AG04450 (cell line): ENCODE results near the gene PRKAG2. TPM values are rescaled to one million over a fixed set of nuclear protein-coding genes. Genes with fewer than 3 reads are reported as not detected.

Experiments
- CTCF ChIA-PET: fragments of 300-600, 350-600 bp; formaldehyde crosslinking; extraction: SDS; loops from one replicate; lab custom pipeline; 2022; ENCODE audit warnings: antibody characterized with exemption, inconsistent platforms; lab: Charles Lee
- POLR2A ChIA-PET: fragments of 350-600 bp; formaldehyde crosslinking; extraction: SDS; loops from one replicate; lab custom pipeline; 2021; ENCODE audit warnings: antibody characterized with exemption, inconsistent platforms; lab: Yijun Ruan, JAX
- DNase-seq: peaks from one replicate; pipeline ENCODE4 v3.0.0-alpha.2; 2011; ENCODE audit warnings: low read depth, low spot score
- H3K27ac ChIP-seq: one replicate; pipeline ENCODE4 v1.5.1; 2012; ENCODE audit warnings: low read depth, low read length, control low read depth
- H3K27me3 ChIP-seq: one replicate; pipeline ENCODE4 v1.6.0; 2012; ENCODE audit warnings: low read length; ENCODE audit not compliant: control insufficient read depth, insufficient read depth
- H3K4me3 ChIP-seq: 2 replicates; pipeline ENCODE4 v1.5.1; 2011; ENCODE audit warnings: mild to moderate bottlenecking, low read depth, low read length, control low read depth
- H3K9me3 ChIP-seq: 2 replicates; pipeline ENCODE4 v1.5.1; 2012; ENCODE audit warnings: low read length; ENCODE audit not compliant: control insufficient read depth, insufficient read depth
- polyA plus RNA-seq: library from polyadenylated mRNA; depleted of rRNA; stranded (reverse); fragments of >200 nt; gene quantifications from 2 replicates; pipeline ENCODE4 v1.2.3, GENCODE V29; 2011
- TF ChIP-seq, protein P1 (sequence below): IDR thresholded peaks from 2 replicates; pipeline ENCODE4 v1.5.1; 2011; ENCODE audit warnings: low read depth, low read length, control low read depth, inconsistent platforms

Gene PRKAG2
- polyA plus RNA-seq, 1 experiment: 45.0 TPM

DNA sequence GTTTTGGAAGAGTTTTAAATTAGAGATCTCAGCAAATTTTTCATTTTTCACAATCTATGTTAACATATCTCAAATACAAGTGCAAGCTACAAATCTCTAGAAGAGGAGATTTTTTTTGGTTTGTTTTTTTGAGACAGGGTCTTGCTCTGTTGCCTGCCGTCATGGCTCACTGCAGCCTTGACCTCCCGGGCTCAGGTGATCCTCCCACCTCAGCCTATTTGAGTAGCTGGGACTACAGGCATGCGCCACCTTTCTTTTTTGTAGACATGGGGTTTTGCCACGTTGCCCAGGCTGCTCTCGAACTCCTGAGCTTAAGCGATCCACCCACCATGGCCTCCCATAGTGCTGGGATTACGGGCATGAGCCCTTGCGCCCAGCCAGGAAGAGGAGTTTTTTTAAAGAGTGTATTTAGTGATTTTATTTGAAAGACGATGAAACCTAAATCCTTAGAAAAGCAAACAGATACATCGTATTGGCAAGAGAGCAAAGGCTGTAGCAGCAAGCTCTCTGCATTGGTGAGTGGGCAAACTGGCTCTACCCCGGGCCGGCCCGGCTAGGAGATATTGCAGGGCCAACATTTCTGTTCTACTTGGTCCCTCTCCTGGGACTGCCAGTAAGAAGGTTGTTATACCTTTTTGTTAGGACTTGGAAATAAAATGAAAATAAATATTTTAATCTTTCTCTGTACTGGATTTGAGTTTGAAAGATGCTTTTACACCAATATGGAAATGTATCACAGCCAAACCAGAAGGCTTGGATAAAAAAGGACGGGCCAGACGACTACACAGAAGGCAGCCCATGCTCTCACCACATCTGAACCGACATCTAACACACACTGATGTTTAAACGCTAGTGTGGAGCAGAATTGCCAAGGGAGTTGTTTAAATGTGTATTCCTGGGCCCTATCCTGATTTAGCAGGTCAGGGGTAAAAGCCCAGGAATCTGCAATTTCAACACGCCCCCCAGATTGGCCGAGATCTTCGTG lies 307.7 kb downstream of the PRKAG2 start:
- TF ChIP-seq, protein P1, sequence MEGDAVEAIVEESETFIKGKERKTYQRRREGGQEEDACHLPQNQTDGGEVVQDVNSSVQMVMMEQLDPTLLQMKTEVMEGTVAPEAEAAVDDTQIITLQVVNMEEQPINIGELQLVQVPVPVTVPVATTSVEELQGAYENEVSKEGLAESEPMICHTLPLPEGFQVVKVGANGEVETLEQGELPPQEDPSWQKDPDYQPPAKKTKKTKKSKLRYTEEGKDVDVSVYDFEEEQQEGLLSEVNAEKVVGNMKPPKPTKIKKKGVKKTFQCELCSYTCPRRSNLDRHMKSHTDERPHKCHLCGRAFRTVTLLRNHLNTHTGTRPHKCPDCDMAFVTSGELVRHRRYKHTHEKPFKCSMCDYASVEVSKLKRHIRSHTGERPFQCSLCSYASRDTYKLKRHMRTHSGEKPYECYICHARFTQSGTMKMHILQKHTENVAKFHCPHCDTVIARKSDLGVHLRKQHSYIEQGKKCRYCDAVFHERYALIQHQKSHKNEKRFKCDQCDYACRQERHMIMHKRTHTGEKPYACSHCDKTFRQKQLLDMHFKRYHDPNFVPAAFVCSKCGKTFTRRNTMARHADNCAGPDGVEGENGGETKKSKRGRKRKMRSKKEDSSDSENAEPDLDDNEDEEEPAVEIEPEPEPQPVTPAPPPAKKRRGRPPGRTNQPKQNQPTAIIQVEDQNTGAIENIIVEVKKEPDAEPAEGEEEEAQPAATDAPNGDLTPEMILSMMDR: no peak
- Histone ChIP-seq H3K4me3 (no peak overlapping the region), H3K9me3 (no peaks in the 10 kb centered on the region), H3K27ac (no peak overlapping the region), H3K27me3 (no peaks in the 10 kb centered on the region)
- CTCF ChIA-PET: interaction anchor here (0.7 to 2.2 kb wide), 7 partner anchors 12 to 214 kb away, joined by 3 to 15 read pairs (median 3); no protein-coding TSS in a partner anchor
- POLR2A ChIA-PET: no interaction called here
- DNase-seq: no peak

DNA sequence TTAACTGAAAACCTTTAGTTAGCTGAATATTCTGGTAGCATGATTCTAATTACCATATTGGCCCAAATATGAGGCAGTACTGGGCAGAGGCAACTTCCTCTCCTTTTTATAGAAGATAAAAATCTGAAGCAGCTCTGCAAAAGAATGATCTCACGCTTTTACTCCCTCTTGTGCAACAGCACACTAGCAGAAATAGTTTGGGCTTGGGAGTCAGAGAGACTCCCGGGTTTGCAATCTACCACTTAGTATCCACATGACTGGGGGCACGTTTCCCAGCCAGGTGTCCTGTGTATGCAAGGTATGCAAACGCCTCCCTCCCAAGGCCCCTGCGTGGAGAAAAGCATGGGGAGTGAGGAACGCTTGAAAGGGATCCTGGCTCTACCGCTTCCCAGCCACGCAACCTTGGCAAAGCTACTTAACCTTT lies 310.0 kb downstream of the PRKAG2 start:
- CTCF ChIA-PET: interaction anchor here (1.1 to 2.0 kb wide), 5 partner anchors 64 to 252 kb away, joined by 3 to 11 read pairs (median 3); no protein-coding TSS in a partner anchor
- no peak for DNase-seq
- H3K27ac ChIP-seq: peak overlapping the region; percentile 13
- H3K4me3 ChIP-seq: no peak overlapping the region
- H3K9me3 ChIP-seq: no peaks in the 10 kb centered on the region
- no peaks in the 10 kb centered on the region for H3K27me3 ChIP-seq
- POLR2A ChIA-PET: no interaction called here
- TF ChIP-seq, protein P1: no peak

DNA sequence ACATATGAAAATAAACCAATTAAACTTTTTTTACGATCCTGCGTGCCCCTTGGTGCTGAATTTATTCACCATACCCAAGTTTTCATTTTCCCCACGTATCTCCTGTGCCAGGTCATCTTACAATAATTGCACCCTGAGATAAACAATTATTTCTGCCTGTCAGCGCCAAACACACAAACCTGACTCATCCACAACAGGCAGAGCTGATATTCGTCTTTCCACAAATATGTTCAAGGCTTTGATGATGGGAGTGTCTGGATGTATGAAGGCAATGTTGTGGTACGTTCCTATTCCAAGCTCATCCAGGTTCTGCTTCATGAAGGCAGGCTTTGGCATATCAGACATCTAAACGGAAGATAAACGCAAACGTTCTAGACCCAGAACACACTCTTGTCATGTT lies 311.4 kb downstream of the PRKAG2 start:
- Histone ChIP-seq H3K27ac (no peak overlapping the region), H3K9me3 (no peaks in the 10 kb centered on the region), H3K4me3 (no peak overlapping the region), H3K27me3 (no peaks in the 10 kb centered on the region)
- CTCF ChIA-PET: interaction anchor here (1.5 kb wide), 1 partner anchor 66 kb away, joined by 3 read pairs; no protein-coding TSS in a partner anchor
- TF ChIP-seq, protein P1: no peak
- no peak for DNase-seq
- POLR2A ChIA-PET: no interaction called here

DNA sequence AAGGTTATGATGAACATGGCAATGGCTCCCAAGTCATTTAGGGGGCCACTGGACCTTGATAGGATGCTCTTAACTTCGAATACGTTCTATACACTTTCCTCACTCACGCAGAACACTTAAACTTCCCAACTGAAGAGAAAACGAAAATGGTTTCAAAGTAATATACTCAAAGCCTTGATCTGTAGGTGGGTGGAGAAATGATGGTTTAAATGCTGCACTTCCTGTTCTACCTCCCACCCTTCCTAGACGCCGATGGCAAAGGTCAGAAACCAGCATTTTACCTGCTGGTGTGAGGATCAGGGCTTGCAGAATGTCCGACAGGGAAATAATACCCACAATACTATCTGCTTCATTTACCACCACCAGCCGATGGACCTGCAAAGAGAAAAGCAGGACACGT lies 316.7 kb downstream of the PRKAG2 start:
- DNase-seq: no peak
- Histone ChIP-seq H3K9me3 (no peaks in the 10 kb centered on the region; the same call in 1 of the 2 replicates), H3K27ac (no peak overlapping the region), H3K27me3 (no peaks in the 10 kb centered on the region), H3K4me3 (no peak overlapping the region)
- POLR2A ChIA-PET: no interaction called here
- CTCF ChIA-PET: no interaction called here
- TF ChIP-seq, protein P1: no peak
